ENCODE measurements around the gene TRAPPC5. TPM values are rescaled to one million over a fixed set of nuclear protein-coding genes. Genes with fewer than 3 reads are reported as not detected.

Gene TRAPPC5
- total RNA-seq, 1 experiment from 2014 or later = 77.4 TPM

GRCh38 chr19:7642295-7643030 is 38.2 kb upstream of the TRAPPC5 start:
- H2BK5ac ChIP-seq (ENCODE audit: insufficient read length, low read length) = no peak overlapping the region
- H3K27me3 Mint-ChIP-seq (ENCODE audit: low read depth) = no peaks in the 10 kb centered on the region
- H2BK12ac ChIP-seq (ENCODE audit: insufficient read length, low read depth, low read length) = no peak overlapping the region
- H3K27ac ChIP-seq (ENCODE audit: insufficient read length, low read depth, low read length) = no peak overlapping the region
- no peak overlapping the region for H3T11ph ChIP-seq (ENCODE audit: low read length)
- no peak overlapping the region for H3K27ac Mint-ChIP-seq
- H3K9me3 Mint-ChIP-seq = no peaks in the 10 kb centered on the region; a peak in 1 of 5 replicates
- no peak overlapping the region for H3K4ac ChIP-seq (ENCODE audit: low read depth, low read length)
- TF ChIP-seq CTCF (conservative IDR thresholded peaks at IDR 0.05) = no peak
- no peak overlapping the region for H2BK15ac ChIP-seq (ENCODE audit: low read depth, low read length)
- no peak overlapping the region for H2BK120ac ChIP-seq (ENCODE audit: low read depth, low read length, poor library complexity, severe bottlenecking)
- H3K27me3 ChIP-seq (ENCODE audit: insufficient read depth, low read length) = no peaks in the 10 kb centered on the region
- no peak overlapping the region for H4K5ac ChIP-seq (ENCODE audit: insufficient read length, low read depth, low read length)
- H3K9ac ChIP-seq (ENCODE audit: extremely low read depth, insufficient read length, low read length) = no peak overlapping the region
- H3K4me2 ChIP-seq (ENCODE audit: insufficient read depth, insufficient read length, low read length) = no peak overlapping the region
- H2AFZ ChIP-seq (ENCODE audit: low read length) = no peak overlapping the region
- H2AK5ac ChIP-seq (ENCODE audit: insufficient read length, low read length) = no peak overlapping the region
- no peak overlapping the region for H2BK20ac ChIP-seq (ENCODE audit: low read depth, low read length, poor library complexity, severe bottlenecking)
- DNase-seq = no peak
- no peak overlapping the region for H3K18ac ChIP-seq (ENCODE audit: insufficient read length, low read depth, low read length)
- no peaks in the 10 kb centered on the region for H3K23me2 ChIP-seq (ENCODE audit: insufficient read length, low read depth, low read length, poor library complexity, severe bottlenecking)
- no peak overlapping the region for H4K8ac ChIP-seq (replicated peaks; ENCODE audit: insufficient read length, low read depth, low read length)
- H3K4me1 Mint-ChIP-seq = peaks cover 0 to 11% of the 10 kb centered on the region in 2 experiments; a peak in 2 of 4 replicates
- H3K4me3 Mint-ChIP-seq = no peak overlapping the region
- H4K91ac ChIP-seq (ENCODE audit: insufficient read length, low read depth, low read length) = no peak overlapping the region
- H3K9me3 ChIP-seq (ENCODE audit: control insufficient read depth, low read depth, low read length) = no peaks in the 10 kb centered on the region
- H4K20me1 ChIP-seq (ENCODE audit: control insufficient read depth, insufficient read depth, insufficient read length) = no peaks in the 10 kb centered on the region
- H3K79me1 ChIP-seq (ENCODE audit: insufficient read depth, low read depth, low read length, poor library complexity, severe bottlenecking) = no peaks in the 10 kb centered on the region
- H3K4me1 ChIP-seq (ENCODE audit: insufficient read depth, low read length) = no peaks in the 10 kb centered on the region
- H3K56ac ChIP-seq (ENCODE audit: insufficient read length, low read depth, low read length) = no peak overlapping the region
- H3K36me3 Mint-ChIP-seq (ENCODE audit: insufficient read depth in 1 of 3, low read depth in 3 of 3) = peaks cover 9 to 26% (median 17%) of the 10 kb centered on the region in 3 experiments
- H3K79me2 ChIP-seq (ENCODE audit: insufficient read depth, low read length) = no peaks in the 10 kb centered on the region
- WGBS (ENCODE audit: extremely low coverage, insufficient read length, low lambda C conversion rate) = no CpG with 5 or more reads among the region's 27 CpGs
- H3K14ac ChIP-seq (ENCODE audit: insufficient read depth, low read length) = no peak overlapping the region
- no peak overlapping the region for H3K23ac ChIP-seq (ENCODE audit: insufficient read length, low read depth, low read length)

All from H9 (cell line).